ENCODE results near the gene KRTAP10-3.
A peak's percentile ranks its signal among the peaks of the same experiment; 100 is the strongest.

The KRTAP10-3 gene

DNA sequence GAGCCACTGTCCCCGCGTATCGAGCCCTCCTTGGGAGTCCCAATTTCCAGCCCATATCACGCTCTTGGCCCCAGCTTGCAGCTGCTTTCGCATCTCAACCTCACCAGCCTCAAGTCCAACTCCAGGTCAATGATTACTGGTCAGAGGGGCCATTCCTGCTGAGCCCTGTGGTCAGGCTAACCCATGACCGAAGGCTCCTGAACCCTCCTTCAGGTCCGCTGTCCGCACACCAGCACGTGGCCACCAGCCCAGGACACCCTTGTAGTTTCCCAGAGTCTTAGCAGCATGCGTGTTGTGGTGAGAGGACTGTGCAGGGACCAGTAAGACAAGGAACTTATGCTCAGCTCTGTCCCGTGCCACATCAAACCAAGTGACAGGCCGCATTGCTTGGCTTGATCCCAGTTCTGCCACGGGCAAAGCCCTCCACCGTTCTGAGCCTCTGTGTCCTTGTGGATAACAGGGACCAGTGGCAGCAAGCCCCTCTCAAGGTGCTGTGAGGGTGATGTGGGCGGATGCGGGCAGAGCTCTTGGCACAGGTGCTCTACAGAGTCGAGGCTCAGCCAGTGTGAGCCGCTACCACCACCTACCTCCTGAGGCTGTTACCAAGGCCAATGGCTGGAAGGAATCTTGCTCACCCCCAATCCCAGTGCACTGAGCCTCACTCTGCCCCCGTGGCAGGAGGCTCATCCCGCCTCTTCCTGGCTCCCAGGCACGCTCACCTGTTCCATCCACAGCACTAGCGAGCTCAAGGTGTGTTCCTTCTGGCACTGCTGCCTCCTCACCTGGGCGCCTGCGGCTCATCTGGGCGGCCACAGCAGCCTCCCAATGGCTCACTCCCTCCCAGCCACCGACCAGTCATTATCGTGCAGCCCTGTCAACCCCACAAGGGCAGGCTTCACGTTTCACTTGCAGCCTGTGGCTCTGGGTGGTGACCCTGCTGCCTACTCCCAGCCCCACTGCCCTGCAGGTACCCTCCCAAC, 39.0 kb downstream of the KRTAP10-3 start:
- no peak for DNase-seq

DNA sequence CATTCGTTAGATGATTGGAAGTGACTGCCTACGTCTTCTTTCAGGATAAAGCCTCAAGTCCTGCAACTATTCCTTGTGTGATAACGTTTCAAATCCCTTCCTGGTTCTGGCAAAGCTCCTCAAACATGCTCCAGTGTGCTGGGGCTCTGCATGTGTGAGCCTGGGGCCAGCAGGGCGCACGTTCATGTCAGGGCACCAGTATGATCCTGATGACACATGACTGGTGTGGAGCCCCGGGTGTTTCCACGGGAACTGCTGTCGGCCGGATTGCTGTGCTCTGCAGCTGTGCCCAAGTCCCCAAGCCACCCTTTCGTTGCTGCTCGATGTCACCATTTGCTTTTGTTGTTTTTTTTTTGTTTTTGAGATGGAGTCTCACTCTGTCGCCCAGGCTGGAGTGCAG, 39.9 kb downstream of the KRTAP10-3 start:
- DNase-seq = no peak

GRCh38 chr21:44517175-44517899, 41.3 kb downstream of the KRTAP10-3 start:
- peak in 14 of 51 donors; percentile 3 to 70 (median 31) for DNase-seq

DNA sequence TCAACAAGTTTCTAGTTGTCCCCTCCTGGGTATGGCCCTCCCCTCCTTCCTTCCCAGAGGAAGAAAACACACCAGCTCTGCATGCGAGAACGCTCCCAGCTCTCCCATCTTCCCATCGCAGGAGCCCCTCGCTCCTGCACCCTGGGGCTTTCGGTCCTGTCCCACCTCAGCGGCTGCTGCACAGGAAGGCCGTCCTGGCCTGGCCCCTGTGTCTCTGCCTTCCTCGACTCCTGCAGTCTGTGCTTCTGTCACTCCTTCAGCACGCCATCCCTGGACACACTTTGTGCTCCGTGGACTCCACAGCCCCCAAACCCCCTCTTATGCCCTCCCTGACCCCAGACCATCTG, 41.8 kb downstream of the KRTAP10-3 start:
- DNase-seq = no peak

DNA sequence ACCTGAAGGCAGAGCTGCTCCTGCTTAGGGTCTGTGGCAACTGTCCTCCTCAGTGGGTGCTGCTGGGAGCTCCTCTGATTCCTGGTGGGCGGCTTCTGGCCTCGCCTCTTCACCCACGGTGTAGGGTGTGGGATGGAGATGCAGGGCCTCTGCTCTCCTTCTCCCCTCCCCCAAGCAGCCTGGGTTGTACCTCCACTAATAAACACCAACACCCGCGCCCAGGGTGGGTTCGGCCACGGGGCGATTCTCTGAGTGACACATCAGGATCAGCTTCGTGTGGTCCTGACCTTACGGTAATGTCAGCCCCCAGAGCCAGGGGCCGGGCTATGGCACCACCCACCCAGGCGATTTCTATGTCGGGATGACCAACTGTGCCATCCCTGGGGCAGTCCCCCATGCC, 42.3 kb downstream of the KRTAP10-3 start:
- DNase-seq = no peak

DNA sequence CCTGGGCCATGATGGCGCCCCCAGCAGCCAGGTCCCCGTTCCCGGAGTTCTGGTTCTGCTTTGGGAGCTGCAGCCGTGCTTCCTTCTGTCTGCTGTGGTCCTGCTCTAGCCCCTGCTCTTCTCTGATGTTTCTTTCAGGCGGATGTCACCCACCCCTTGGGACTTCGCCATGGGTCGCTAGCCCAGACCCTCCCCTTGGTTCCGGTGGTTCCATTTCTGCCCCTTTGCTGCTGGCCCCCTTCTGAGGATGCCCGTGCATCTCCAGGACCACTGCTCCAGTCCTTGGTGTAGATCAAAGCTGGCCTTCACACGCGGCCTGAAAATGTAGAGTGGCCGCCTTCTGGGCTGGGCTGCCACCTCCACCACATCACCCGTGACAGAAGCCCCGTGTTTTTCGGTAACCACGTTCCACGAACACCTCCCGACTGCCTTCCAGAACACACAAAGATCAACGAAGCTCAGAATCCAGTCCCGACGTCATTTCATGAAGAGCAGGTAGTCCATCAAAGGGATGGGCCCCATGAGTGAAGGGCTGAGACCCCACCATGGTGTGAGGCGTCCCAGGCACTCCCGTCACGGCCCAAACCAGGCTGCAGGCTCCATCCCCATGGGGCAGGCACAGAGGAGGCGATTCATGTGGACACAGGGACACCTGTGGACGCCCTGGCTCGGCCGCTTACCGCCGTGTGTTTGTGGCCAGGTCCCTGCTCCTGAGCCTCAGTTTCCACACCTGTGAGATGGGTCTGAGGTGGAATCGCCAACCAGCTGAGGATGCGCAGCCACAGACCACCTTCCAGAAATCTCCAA, 43.0 kb downstream of the KRTAP10-3 start:
- no peak for DNase-seq

DNA sequence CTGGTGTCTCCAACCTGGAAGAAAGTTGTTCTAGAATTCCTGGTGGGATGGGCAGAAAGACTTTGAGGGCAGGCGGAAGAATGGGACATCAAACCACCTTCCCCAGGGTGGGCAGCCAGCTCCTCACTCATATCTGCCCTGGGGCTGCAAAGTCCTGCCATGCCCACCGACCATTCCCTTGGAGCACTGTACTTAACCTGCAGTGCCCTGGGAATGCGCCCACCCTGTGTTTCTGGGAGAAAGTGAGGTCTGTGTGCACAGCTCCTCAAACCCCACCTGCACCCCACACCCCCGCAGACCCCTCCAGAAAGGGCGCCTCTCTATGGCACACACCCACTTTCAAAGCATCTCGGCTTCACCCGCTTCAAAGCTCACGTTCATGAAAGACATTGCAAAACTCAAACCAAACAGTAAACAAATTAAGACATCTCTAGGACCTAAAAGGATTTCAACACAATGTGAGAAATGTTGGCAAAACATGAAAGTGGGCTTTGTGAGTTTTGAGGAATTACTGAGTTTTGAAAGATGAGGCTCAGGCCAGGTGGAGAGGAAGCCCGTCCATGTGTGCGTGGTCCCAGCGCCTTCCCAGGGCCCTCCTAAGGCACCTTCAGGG, 43.7 kb downstream of the KRTAP10-3 start:
- no peak for DNase-seq

- DNase-seq = no peak
Observed at GRCh38 chr21:44514218-44514520, 44.4 kb downstream of the KRTAP10-3 start.

DNA sequence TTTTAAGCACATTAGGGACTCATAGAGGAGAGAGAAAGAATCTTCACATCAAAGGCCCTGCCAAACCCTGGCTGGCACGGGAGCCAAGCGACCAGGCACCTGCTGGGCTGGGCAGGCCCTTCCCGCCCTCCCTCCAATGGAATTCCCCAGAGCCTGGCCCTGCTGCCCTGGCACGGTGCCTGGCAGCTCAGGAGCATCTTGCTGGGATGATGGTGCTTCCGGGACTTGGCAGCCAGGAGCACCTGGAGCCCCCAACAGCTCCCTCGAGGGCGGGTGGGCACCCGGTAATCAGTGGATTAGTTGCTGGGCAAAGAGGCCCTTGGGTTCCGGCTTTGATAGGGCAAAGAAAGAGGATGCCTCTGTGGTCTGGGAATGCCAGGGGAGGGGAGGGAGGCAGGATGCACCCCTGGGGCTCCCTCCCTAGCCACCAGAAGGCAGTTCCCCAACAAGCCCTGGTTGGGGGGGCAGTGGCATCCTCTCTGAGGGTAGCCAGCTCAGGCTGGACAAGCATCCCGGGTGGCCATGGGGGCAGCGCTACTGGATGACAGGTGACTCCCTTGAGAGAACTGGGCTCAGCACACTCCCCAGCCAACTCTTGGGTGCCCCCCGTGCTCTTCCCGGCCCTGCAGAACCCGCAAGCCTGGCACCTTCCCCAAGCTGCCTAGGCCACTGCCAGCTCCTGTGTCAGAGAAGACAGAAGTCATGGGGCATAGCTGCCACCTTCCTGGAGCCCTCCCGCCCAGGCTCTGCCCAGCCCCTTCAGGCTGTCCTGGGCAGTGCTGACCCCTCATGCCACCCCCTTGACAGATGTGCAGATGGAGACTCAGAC, 45.0 kb downstream of the KRTAP10-3 start:
- DNase-seq = no peak

GRCh38 chr21:44512496-44513388, 45.9 kb downstream of the KRTAP10-3 start:
- no peak for DNase-seq

DNA sequence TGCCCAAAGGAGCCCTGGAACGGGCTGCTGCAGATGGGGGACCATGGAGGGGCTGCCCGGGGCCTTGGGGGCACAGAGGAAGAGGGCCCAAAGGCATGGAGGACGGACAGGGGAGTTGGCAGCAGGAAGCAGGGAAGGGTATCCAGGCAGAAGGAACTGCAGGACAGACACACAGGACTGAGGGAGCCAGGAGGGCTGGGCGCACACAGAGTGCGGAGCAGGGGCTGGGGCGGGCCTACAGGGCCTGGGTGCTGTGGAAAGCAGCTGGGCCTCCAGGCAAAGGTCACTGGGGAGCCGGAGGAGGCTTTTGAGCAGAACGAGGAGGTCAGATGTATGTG, 46.7 kb downstream of the KRTAP10-3 start:
- no peak for DNase-seq

GRCh38 chr21:44511219-44511937, 47.2 kb downstream of the KRTAP10-3 start:
- DNase-seq = no peak

- DNase-seq = peak in 5 of 51 donors; percentile 3 to 38 (median 11)
Observed at GRCh38 chr21:44510508-44511218, 47.9 kb downstream of the KRTAP10-3 start.

DNA sequence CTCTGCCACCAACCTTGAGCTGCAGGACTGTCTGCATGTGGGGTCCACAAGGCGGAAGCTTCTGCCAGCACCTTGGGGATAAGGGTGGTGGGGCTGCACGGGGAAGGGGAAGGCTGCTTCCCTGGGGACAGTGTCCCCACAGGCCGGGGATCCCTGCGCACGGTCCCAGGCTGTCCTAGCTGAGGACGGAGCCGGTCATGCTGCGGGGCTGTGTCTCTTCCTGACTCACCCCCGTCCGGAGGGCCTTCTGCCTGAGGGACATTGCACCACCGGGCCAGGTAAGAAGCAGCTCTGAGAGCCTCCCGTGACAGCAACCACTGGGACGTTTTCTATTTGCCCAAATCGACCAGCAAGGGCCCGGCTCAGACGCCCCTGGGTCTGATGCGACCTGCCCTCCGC, 48.5 kb downstream of the KRTAP10-3 start:
- DNase-seq = no peak

DNA sequence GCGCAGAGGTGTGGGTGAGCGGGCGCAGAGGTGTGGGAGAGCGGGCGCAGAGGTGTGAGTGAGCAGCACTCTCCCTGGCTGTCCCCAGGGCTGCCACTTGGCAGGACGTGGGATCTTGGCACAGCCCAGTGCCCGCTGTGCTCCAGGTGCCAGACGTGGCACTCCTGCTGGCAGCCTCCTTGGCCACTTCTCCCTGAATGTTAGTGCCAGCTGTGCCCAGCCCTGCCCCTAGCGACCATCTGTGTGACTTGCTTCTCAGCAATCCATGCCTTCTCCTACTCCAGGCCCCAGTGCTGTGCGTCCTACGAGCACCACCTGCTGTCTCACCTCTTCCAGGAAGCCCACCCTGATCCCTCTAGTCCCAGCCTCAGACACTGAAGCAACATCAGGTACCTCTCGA, 49.1 kb downstream of the KRTAP10-3 start:
- peak in 6 of 51 donors; percentile 3 to 28 (median 16) for DNase-seq

GRCh38 chr21:44508711-44509445, 49.7 kb downstream of the KRTAP10-3 start:
- no peak for DNase-seq

GRCh38 chr21:44508426-44508710, 50.2 kb downstream of the KRTAP10-3 start:
- DNase-seq = no peak
